HepG2 (cell line): ENCODE results near the gene PUM1. TPM values are rescaled to one million over a fixed set of nuclear protein-coding genes. Genes with fewer than 3 reads are reported as not detected.

ENCODE experiments used
- ATAC-seq: fragments of 200-7000 bp; cut with Tn5 transposase; 3 replicates; pipeline ENCODE4 v1.9.1; 2020; ENCODE audit warnings: mild to moderate bottlenecking, moderate library complexity
- BruUV-seq: library from RNA; stranded (reverse); fragments of 400-500 nt; replicated peaks from 2 replicates; lab custom pipeline; 2021; lab: Mats Ljungman, UMichigan
- CTCF ChIA-PET: fragments of 300-600 bp; formaldehyde crosslinking; extraction: SDS; loops from one replicate; lab custom pipeline; 2021; ENCODE audit warnings: low total read pairs, inconsistent platforms, low intra/inter-chr PET ratio; lab: Yijun Ruan, JAX
- POLR2A ChIA-PET: fragments of 350-600 bp; sonication (Branson Sonifier 250); formaldehyde crosslinking; loops from one replicate; lab custom pipeline; 2020; ENCODE audit warnings: antibody characterized with exemption, inconsistent platforms; lab: Yijun Ruan, JAX
- DNase-seq: peaks from one replicate; pipeline ENCODE4 v3.0.0-alpha.2; 2015; ENCODE audit warnings: low spot score
- FAIRE-seq: peaks from 3 replicates; lab custom pipeline; 2011; peaks lifted over from hg19 to GRCh38; lab: Jason Lieb, UNC
- H2AFZ ChIP-seq: one replicate; pipeline ENCODE4 v1.6.1; 2011; ENCODE audit warnings: low read length, inconsistent platforms
- H3K27ac ChIP-seq: fragments of 300-600 bp; 3 replicates; pipeline ENCODE4 v1.8.0; 2011; ENCODE audit warnings: mixed run types, mild to moderate bottlenecking, mixed read lengths, low read length, inconsistent platforms; ENCODE audit not compliant: insufficient read depth; ENCODE audit errors: extremely low read length
- H3K27me3 ChIP-seq, 2 experiments: fragments of 200-600 bp in 1 of 2; 2 replicates in 1 of 2; 3 replicates in 1 of 2; pipeline versions ENCODE4 v1.6.0 to v1.8.0; 2011; ENCODE audit warnings: low read length in 2 of 2, mild to moderate bottlenecking in 2 of 2, moderate library complexity in 2 of 2, inconsistent platforms in 1 of 2; ENCODE audit not compliant: insufficient read depth in 2 of 2, control insufficient read depth in 1 of 2
- H3K36me3 ChIP-seq, 2 experiments: fragments of 200-600 bp in 1 of 2; replicated peaks in 1 of 2; 2 replicates in 1 of 2; 3 replicates in 1 of 2; pipeline versions ENCODE4 v1.5.1 to v1.8.0; 2011; ENCODE audit warnings: low read length in 2 of 2, inconsistent platforms in 1 of 2; ENCODE audit not compliant: insufficient read depth in 2 of 2, control insufficient read depth in 1 of 2
- H3K4me1 ChIP-seq: 2 replicates; pipeline ENCODE4 v1.5.1; 2012; ENCODE audit warnings: low read length, inconsistent platforms; ENCODE audit not compliant: insufficient read depth
- H3K4me2 ChIP-seq: 2 replicates; pipeline ENCODE4 v1.6.0; 2011; ENCODE audit warnings: low read depth, low read length, inconsistent platforms
- H3K4me3 ChIP-seq, 3 experiments: fragments of 200-600 bp in 1 of 3; sonication (generic), shearing (Covaris generic) in 1 of 3; replicated peaks in 1 of 3; 2 replicates each; pipeline ENCODE4 v1.5.1; 2011 to 2016; ENCODE audit warnings: low read length in 3 of 3, inconsistent platforms in 2 of 3, low read depth in 2 of 3, mild to moderate bottlenecking in 2 of 3, control low read depth in 1 of 3, mixed read lengths in 1 of 3; ENCODE audit not compliant: insufficient read depth in 1 of 3
- H3K79me2 ChIP-seq: one replicate; pipeline ENCODE4 v1.6.1; 2011; ENCODE audit warnings: low read length, inconsistent platforms; ENCODE audit not compliant: insufficient read depth
- H3K9ac ChIP-seq: 2 replicates; pipeline ENCODE4 v1.6.0; 2011; ENCODE audit warnings: mild to moderate bottlenecking, low read depth, low read length, inconsistent platforms; ENCODE audit not compliant: insufficient read depth
- H3K9me3 ChIP-seq: 2 replicates; pipeline ENCODE4 v1.5.1; 2012; ENCODE audit warnings: mild to moderate bottlenecking, low read length
- H4K20me1 ChIP-seq: 2 replicates; pipeline ENCODE4 v1.6.0; 2011; ENCODE audit warnings: inconsistent platforms, mild to moderate bottlenecking, low read length, moderate library complexity; ENCODE audit not compliant: insufficient read depth
- BCL6 ChIP-seq: IDR thresholded peaks from 2 replicates; pipeline ENCODE4 v1.6.1; 2016; ENCODE audit warnings: missing genetic modification reagents, missing compliant biosample characterization
- POLR2AphosphoS2 ChIP-seq: IDR thresholded peaks from 2 replicates; pipeline ENCODE4 v1.6.1; 2011; ENCODE audit warnings: low read depth, low read length, improper control_type of control experiment
- PRDM4 ChIP-seq: sonication (generic); formaldehyde crosslinking; IDR thresholded peaks from 2 replicates; pipeline ENCODE4 v1.9.0; 2021; ENCODE audit warnings: missing genetic modification reagents, borderline replicate concordance
- RBM22 ChIP-seq: fragments of 200-400 bp; formaldehyde crosslinking; optimal IDR thresholded peaks from 2 replicates; pipeline ENCODE3; 2017; ENCODE audit warnings: mild to moderate bottlenecking, low read length, moderate library complexity
- SP2 ChIP-seq: sonication (generic); formaldehyde crosslinking; IDR thresholded peaks from 2 replicates; pipeline ENCODE4 v1.5.1; 2020; ENCODE audit warnings: mild to moderate bottlenecking, missing genetic modification reagents
- ZBTB33 ChIP-seq: sonication (generic); formaldehyde crosslinking; IDR thresholded peaks from 2 replicates; pipeline ENCODE4 v1.4.0; 2020; ENCODE audit warnings: missing genetic modification reagents
- ZBTB49 ChIP-seq: sonication (generic); formaldehyde crosslinking; IDR thresholded peaks from 2 replicates; pipeline ENCODE4 v1.4.0; 2020; ENCODE audit warnings: missing genetic modification reagents, borderline replicate concordance
- ZNF253 ChIP-seq: sonication (generic); formaldehyde crosslinking; IDR thresholded peaks from 2 replicates; pipeline ENCODE4 v1.8.0; 2022; ENCODE audit warnings: mild to moderate bottlenecking, missing genetic modification reagents, borderline replicate concordance
- ZNF605 ChIP-seq: sonication (generic); formaldehyde crosslinking; IDR thresholded peaks from 2 replicates; pipeline ENCODE4 v1.8.0; 2022; ENCODE audit warnings: mild to moderate bottlenecking, missing genetic modification reagents
- WGBS: methylation state at CpG from one replicate; pipeline ENCODE4 v1.1.6; 2017; ENCODE audit warnings: low lambda C conversion rate; 5-methylcytosine and 5-hydroxymethylcytosine counted together
- in situ Hi-C: cut with HindIII; loops from 2 replicates; pipeline ENCODE4 v1.10.0; 2017; ENCODE audit warnings: low pct_unique_long_range_greater_than_20kb; ENCODE audit not compliant: extremely low pct_ligation_motif_present
- intact Hi-C: fragments of 100-400 bp; cut with micrococcal nuclease; formaldehyde crosslinking; loops from one replicate; pipeline ENCODE4 v1.10.0; 2022; ENCODE audit not compliant: unreplicated experiment
- polyA plus RNA-seq, 8 experiments: library from polyadenylated mRNA; depleted of rRNA in 3 of 8; stranded (reverse) in 7 of 8; unstranded in 1 of 8; fragments of >200 nt; fragmentation: Illumina TruSeq in 4 of 8; extraction: Trizol in 4 of 8; gene quantifications; 2 replicates each; pipeline versions ENCODE4 v1.2.1 to v1.2.3, GENCODE V29; 2011 to 2016; ENCODE audit warnings: low read depth in 4 of 8, missing spikeins in 1 of 8, mixed read lengths in 1 of 8; ENCODE audit not compliant: insufficient read depth in 1 of 8
- total RNA-seq, 5 experiments: library from RNA; depleted of rRNA; stranded (reverse); fragments of >200 nt; fragmentation: Illumina TruSeq; extraction: Trizol; gene quantifications; 2 replicates each; pipeline ENCODE4 v1.2.3, GENCODE V29; 2016; ENCODE audit warnings: low read depth in 1 of 5
- TF ChIP-seq, protein P1 (sequence below): sonication (generic); formaldehyde crosslinking; IDR thresholded peaks from 2 replicates; pipeline ENCODE4 v1.4.0; 2020; ENCODE audit warnings: missing genetic modification reagents

Gene PUM1
- total and polyA plus RNA-seq, 2 of the 13 experiments (the other 11 are each of a cell fraction or from before 2014, with no cell fraction given): 64.7 to 91.0 TPM

- H2AFZ ChIP-seq: no peak overlapping the region
- H3K4me2 ChIP-seq: no peak overlapping the region
- H3K79me2 ChIP-seq: peaks cover 93% of the 10 kb centered on the region
- H3K27ac ChIP-seq: no peak overlapping the region
- intact Hi-C loops: no loop called here
- no peak overlapping the region for H3K9ac ChIP-seq
- no peaks in the 10 kb centered on the region for H3K9me3 ChIP-seq
- no peak overlapping the region for H3K4me3 ChIP-seq
- ChIA-PET POLR2A (no interaction called here), CTCF (no interaction called here)
- in situ Hi-C loops: no loop called here
- peaks cover 24% of the 10 kb centered on the region for H3K4me1 ChIP-seq
- DNase-seq (peak; percentile 12), FAIRE-seq (no peak), ATAC-seq (no peak)
- peaks cover 3 to 28% of the 10 kb centered on the region in 2 experiments for H3K36me3 ChIP-seq
- 100% methylated on average over 3 of the region's 3 CpGs for WGBS
- H4K20me1 ChIP-seq: peaks cover 94% of the 10 kb centered on the region
- no TSS peak for BruUV-seq
- no peaks in the 10 kb centered on the region for H3K27me3 ChIP-seq
- TF ChIP-seq ZBTB33 (CRISPR knock-in tag) (0 out of 2 replicates have a peak, but pooled peaks have one; percentile 23), RBM22 (peak; percentile 57), POLR2AphosphoS2 (0 out of 2 replicates have a peak, but pooled peaks have one; percentile 61), SP2 (CRISPR knock-in tag) (no peak), PRDM4 (CRISPR knock-in tag) (no peak), ZNF253 (no peak), ZNF605 (no peak), BCL6 (CRISPR knock-in tag) (peak; percentile 53), ZBTB49 (CRISPR knock-in tag) (no peak)
- TF ChIP-seq, protein P1, sequence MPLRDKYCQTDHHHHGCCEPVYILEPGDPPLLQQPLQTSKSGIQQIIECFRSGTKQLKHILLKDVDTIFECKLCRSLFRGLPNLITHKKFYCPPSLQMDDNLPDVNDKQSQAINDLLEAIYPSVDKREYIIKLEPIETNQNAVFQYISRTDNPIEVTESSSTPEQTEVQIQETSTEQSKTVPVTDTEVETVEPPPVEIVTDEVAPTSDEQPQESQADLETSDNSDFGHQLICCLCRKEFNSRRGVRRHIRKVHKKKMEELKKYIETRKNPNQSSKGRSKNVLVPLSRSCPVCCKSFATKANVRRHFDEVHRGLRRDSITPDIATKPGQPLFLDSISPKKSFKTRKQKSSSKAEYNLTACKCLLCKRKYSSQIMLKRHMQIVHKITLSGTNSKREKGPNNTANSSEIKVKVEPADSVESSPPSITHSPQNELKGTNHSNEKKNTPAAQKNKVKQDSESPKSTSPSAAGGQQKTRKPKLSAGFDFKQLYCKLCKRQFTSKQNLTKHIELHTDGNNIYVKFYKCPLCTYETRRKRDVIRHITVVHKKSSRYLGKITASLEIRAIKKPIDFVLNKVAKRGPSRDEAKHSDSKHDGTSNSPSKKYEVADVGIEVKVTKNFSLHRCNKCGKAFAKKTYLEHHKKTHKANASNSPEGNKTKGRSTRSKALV (CRISPR knock-in tag): no peak
Observed at GRCh38 chr1:31013187-31013864, 52.2 kb downstream of the PUM1 start.
